GM12878 (cell line): ENCODE measurements around the gene HMX3.

Experiments
- BACH1 ChIP-seq: fragments of 450-650 bp; IDR thresholded peaks from 2 replicates; pipeline ENCODE4 v1.6.1; 2017; ENCODE audit warnings: mild to moderate bottlenecking, borderline replicate concordance
- EP300 ChIP-seq, 2 experiments: fragments of 150-350 bp in 1 of 2; IDR thresholded peaks; 2 replicates each; pipeline ENCODE4 v1.6.1; 2011 to 2012; ENCODE audit warnings: low read depth in 2 of 2, low read length in 2 of 2, borderline replicate concordance in 1 of 2, improper control_type of control experiment in 1 of 2, inconsistent platforms in 1 of 2; ENCODE audit not compliant: control insufficient read depth in 1 of 2
- NR2C2 ChIP-seq: IDR thresholded peaks from 2 replicates; pipeline ENCODE4 v1.6.1; 2011; ENCODE audit warnings: borderline replicate concordance, low read depth; ENCODE audit not compliant: control insufficient read depth, insufficient read length
- PML ChIP-seq: IDR thresholded peaks from 2 replicates; pipeline ENCODE4 v1.6.1; 2012; ENCODE audit warnings: low read length, inconsistent platforms
- SP1 ChIP-seq: IDR thresholded peaks from one replicate; pipeline ENCODE4 v1.6.1; 2011; ENCODE audit warnings: low read depth, low read length
- TAF1 ChIP-seq: IDR thresholded peaks from 2 replicates; pipeline ENCODE4 v1.6.1; 2011; ENCODE audit warnings: mild to moderate bottlenecking, low read depth, low read length, borderline replicate concordance
- TARDBP ChIP-seq: IDR thresholded peaks from 2 replicates; pipeline ENCODE4 v1.6.1; 2016; ENCODE audit warnings: borderline replicate concordance
- YY1 ChIP-seq: IDR thresholded peaks from 2 replicates; pipeline ENCODE4 v1.6.1; 2011; ENCODE audit warnings: low read depth, mild to moderate bottlenecking, low read length
- ZZZ3 ChIP-seq: IDR thresholded peaks from 2 replicates; pipeline ENCODE4 v1.6.1; 2011; ENCODE audit warnings: low read depth; ENCODE audit not compliant: control insufficient read depth, insufficient read length
- TF ChIP-seq, protein P1 (sequence below), 3 experiments: IDR thresholded peaks in 2 of 3; conservative IDR thresholded peaks in 1 of 3; 2 replicates each; pipeline ENCODE4 v1.5.1; 2011; ENCODE audit warnings: low read depth in 3 of 3, low read length in 3 of 3, mild to moderate bottlenecking in 3 of 3, control low read depth in 2 of 3, moderate library complexity in 2 of 3, inconsistent platforms in 1 of 3, mixed read lengths in 1 of 3; ENCODE audit not compliant: control insufficient read depth in 2 of 3, insufficient read depth in 1 of 3; ENCODE audit errors: extremely low read depth in 1 of 3
- TF ChIP-seq, protein P2 (sequence below): fragments of 450-650 bp; formaldehyde crosslinking; IDR thresholded peaks from 2 replicates; pipeline ENCODE4 v1.4.0; 2020; ENCODE audit warnings: mild to moderate bottlenecking, moderate library complexity

DNA sequence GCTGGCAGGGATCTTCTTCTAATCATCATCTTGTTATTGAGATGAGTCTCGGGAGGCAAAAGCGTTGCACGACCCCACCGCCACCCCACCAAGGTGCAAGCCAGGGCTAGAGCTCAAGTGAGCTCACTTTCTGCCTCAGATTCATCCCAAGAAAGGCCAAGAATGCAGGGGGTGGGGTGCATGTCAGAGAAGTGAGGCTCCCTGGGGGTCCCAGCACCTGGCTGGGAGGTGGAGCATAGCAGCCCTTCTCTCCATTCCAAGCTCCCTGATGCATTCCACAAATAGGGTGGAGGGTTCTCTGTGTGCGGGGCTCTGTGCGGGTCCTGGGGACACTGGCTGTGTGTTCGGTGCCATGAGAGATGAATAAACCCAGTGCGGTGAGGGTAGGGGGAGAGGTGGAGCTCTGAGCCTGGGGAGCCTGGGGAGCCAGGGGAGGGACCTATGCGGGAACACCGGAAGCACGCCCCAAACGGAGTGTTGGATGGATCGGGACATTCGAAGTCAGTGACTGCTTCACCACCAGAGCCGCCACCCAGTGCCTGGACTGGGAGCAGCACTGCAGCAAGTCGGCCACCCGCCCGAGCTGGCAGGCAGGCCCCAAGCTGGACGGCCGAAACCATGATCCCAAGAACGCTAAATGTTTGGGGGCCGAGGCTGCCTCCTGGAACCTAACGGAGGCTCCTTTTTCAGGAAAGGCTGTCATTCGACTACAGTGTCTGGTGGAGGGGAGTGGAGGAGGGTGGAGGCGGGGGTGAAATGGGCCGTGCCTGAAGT, 17.9 kb upstream of the HMX3 start:
- TF ChIP-seq SP1 = no peak
- TF ChIP-seq, protein P1, sequence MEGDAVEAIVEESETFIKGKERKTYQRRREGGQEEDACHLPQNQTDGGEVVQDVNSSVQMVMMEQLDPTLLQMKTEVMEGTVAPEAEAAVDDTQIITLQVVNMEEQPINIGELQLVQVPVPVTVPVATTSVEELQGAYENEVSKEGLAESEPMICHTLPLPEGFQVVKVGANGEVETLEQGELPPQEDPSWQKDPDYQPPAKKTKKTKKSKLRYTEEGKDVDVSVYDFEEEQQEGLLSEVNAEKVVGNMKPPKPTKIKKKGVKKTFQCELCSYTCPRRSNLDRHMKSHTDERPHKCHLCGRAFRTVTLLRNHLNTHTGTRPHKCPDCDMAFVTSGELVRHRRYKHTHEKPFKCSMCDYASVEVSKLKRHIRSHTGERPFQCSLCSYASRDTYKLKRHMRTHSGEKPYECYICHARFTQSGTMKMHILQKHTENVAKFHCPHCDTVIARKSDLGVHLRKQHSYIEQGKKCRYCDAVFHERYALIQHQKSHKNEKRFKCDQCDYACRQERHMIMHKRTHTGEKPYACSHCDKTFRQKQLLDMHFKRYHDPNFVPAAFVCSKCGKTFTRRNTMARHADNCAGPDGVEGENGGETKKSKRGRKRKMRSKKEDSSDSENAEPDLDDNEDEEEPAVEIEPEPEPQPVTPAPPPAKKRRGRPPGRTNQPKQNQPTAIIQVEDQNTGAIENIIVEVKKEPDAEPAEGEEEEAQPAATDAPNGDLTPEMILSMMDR (IDR thresholded peaks at IDR 0.05 in 2 of 3, conservative IDR thresholded peaks at IDR 0.05 in 1 of 3; ENCODE audit: control insufficient read depth in 2 of 3, extremely low read depth in 1 of 3, insufficient read depth in 1 of 3, low read depth in 3 of 3, low read length in 3 of 3) = no peak
- TF ChIP-seq, protein P2, sequence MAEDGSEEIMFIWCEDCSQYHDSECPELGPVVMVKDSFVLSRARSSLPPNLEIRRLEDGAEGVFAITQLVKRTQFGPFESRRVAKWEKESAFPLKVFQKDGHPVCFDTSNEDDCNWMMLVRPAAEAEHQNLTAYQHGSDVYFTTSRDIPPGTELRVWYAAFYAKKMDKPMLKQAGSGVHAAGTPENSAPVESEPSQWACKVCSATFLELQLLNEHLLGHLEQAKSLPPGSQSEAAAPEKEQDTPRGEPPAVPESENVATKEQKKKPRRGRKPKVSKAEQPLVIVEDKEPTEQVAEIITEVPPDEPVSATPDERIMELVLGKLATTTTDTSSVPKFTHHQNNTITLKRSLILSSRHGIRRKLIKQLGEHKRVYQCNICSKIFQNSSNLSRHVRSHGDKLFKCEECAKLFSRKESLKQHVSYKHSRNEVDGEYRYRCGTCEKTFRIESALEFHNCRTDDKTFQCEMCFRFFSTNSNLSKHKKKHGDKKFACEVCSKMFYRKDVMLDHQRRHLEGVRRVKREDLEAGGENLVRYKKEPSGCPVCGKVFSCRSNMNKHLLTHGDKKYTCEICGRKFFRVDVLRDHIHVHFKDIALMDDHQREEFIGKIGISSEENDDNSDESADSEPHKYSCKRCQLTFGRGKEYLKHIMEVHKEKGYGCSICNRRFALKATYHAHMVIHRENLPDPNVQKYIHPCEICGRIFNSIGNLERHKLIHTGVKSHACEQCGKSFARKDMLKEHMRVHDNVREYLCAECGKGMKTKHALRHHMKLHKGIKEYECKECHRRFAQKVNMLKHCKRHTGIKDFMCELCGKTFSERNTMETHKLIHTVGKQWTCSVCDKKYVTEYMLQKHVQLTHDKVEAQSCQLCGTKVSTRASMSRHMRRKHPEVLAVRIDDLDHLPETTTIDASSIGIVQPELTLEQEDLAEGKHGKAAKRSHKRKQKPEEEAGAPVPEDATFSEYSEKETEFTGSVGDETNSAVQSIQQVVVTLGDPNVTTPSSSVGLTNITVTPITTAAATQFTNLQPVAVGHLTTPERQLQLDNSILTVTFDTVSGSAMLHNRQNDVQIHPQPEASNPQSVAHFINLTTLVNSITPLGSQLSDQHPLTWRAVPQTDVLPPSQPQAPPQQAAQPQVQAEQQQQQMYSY (CRISPR knock-in tag) = no peak
- no peak for TF ChIP-seq PML
- TF ChIP-seq TAF1 = no peak
- no peak for TF ChIP-seq BACH1
- no peak for TF ChIP-seq EP300 (IDR thresholded peaks at IDR 0.05; ENCODE audit: borderline replicate concordance in 1 of 2, control insufficient read depth in 1 of 2, low read depth in 2 of 2, low read length in 2 of 2)
- no peak for TF ChIP-seq ZZZ3
- no peak for TF ChIP-seq TARDBP
- TF ChIP-seq YY1 = no peak
- no peak for TF ChIP-seq NR2C2
